Right lobe of liver (tissue), 6 donors: ENCODE results near the gene ARHGAP15. TPM values are rescaled to one million over a fixed set of nuclear protein-coding genes. Genes with fewer than 3 reads are reported as not detected.

Source experiments
- ATAC-seq, 4 donors: fragments of 200-7000 bp; cut with Tn5 transposase; one replicate each; pipeline ENCODE4 v1.9.1; 2020; ENCODE audit warnings: mild to moderate bottlenecking in 4 of 4, moderate library complexity in 4 of 4
- DNase-seq, 3 donors: peaks; one replicate each; pipeline ENCODE4 v3.0.0-alpha.2; 2020
- H3K27ac ChIP-seq, 3 donors: fragments of 200-600 bp; one replicate each; pipeline ENCODE4 v1.8.0; 2022
- H3K27me3 ChIP-seq, 2 donors: fragments of 200-600 bp; one replicate each; pipeline ENCODE4 v1.8.0; 2022
- H3K36me3 ChIP-seq, 4 donors: fragments of 200-600 bp; sonication (generic) in 1 of 4; one replicate each; pipeline versions ENCODE4 v1.5.1 to v1.8.0; 2017 to 2022; ENCODE audit warnings: control low read depth in 1 of 4
- H3K4me1 ChIP-seq, 4 donors: fragments of 200-600 bp; sonication (generic) in 1 of 4; one replicate each; pipeline versions ENCODE4 v1.5.1 to v1.8.0; 2017 to 2022; ENCODE audit warnings: control low read depth in 1 of 4
- H3K4me3 ChIP-seq, 3 donors: fragments of 200-600 bp; one replicate each; pipeline ENCODE4 v1.8.0; 2022
- H3K9me3 ChIP-seq, 4 donors: fragments of 200-600 bp; sonication (generic) in 1 of 4; one replicate each; pipeline versions ENCODE4 v1.5.1 to v1.8.0; 2017 to 2022; ENCODE audit warnings: control low read depth in 1 of 4
- POLR2A ChIP-seq: fragments of 450-650 bp; IDR thresholded peaks from one replicate; pipeline ENCODE4 v1.6.1; 2017; ENCODE audit warnings: antibody characterized with exemption, mild to moderate bottlenecking
- WGBS: methylation state at CpG from one replicate; pipeline ENCODE4 v1.1.6; 2018; ENCODE audit warnings: low coverage, low lambda C conversion rate; ENCODE audit not compliant: insufficient coverage; ENCODE audit errors: missing lambda C conversion rate; 5-methylcytosine and 5-hydroxymethylcytosine counted together
- intact Hi-C, 2 donors: fragments of 100-400 bp; cut with DNase I; formaldehyde crosslinking; loops; one replicate each; pipeline versions ENCODE4 v1.11.2 to v1.14.1; 2022
- total RNA-seq, 6 experiments: library from RNA; depleted of rRNA in 2 of 6; stranded (reverse); fragments of >200 nt in 2 of 6; fragmentation: NEBNext Ultra II Directional in 3 of 6; extraction: Animal tissue kit (Norgen Biotek cat#: 25700) in 3 of 6; gene quantifications; one replicate each; pipeline versions ENCODE4 v1.1.0 to v1.2.4, GENCODE V29; 2016 to 2023
- TF ChIP-seq, protein P1 (sequence below), 4 donors: fragments of 200-600 bp in 3 of 4; fragments of 450-650 bp in 1 of 4; IDR thresholded peaks; one replicate each; pipeline versions ENCODE4 v1.5.1 to v1.8.0; 2016 to 2022; ENCODE audit warnings: antibody characterized with exemption in 4 of 4, mild to moderate bottlenecking in 2 of 4
- donor health status: DM: no; HTN: yes; CAD: no.
- donor health status: DM: no; HTN: no; CAD: no.
- donor health status: DM: no; HTN: no; CAD: no.
- donor health status: DM: no; HTN: yes; CAD: no.
- donor health status: DM: no; HTN: yes; CAD: no.

ARHGAP15 gene
- total RNA-seq, 6 experiments from 2014 or later = 3.3 to 8.2 (median 6.6) TPM

DNA sequence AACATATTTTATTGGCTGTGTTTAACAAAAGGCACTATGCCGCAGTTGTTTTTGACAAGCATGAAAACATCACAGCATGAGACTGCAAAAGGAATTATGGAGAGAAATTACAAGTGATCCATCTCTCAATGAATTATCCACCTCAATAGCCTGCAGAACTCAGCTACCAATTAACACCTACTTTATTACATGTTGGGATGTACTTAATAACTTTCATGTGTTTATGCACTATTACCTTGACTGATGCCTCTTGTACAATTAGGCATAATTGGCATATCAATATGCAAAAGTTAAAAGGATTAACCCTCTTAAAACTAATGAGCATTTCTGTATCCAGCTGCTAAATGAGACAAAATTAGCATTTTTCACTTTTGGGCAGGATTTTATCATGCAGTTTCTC is 27.8 kb downstream of the ARHGAP15 start:
- H3K27ac ChIP-seq = no peak overlapping the region
- DNase-seq (no peak), ATAC-seq (no peak)
- H3K36me3 ChIP-seq = no peaks in the 10 kb centered on the region
- WGBS = 89% methylated on average over 1 of the region's 1 CpG
- intact Hi-C loops = no loop called here
- no peak overlapping the region for H3K4me3 ChIP-seq
- no peaks in the 10 kb centered on the region for H3K9me3 ChIP-seq
- TF ChIP-seq, protein P1, sequence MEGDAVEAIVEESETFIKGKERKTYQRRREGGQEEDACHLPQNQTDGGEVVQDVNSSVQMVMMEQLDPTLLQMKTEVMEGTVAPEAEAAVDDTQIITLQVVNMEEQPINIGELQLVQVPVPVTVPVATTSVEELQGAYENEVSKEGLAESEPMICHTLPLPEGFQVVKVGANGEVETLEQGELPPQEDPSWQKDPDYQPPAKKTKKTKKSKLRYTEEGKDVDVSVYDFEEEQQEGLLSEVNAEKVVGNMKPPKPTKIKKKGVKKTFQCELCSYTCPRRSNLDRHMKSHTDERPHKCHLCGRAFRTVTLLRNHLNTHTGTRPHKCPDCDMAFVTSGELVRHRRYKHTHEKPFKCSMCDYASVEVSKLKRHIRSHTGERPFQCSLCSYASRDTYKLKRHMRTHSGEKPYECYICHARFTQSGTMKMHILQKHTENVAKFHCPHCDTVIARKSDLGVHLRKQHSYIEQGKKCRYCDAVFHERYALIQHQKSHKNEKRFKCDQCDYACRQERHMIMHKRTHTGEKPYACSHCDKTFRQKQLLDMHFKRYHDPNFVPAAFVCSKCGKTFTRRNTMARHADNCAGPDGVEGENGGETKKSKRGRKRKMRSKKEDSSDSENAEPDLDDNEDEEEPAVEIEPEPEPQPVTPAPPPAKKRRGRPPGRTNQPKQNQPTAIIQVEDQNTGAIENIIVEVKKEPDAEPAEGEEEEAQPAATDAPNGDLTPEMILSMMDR (IDR thresholded peaks at IDR 0.05) = no peak
- no peak for TF ChIP-seq POLR2A
- no peaks in the 10 kb centered on the region for H3K4me1 ChIP-seq
- no peaks in the 10 kb centered on the region for H3K27me3 ChIP-seq

DNA sequence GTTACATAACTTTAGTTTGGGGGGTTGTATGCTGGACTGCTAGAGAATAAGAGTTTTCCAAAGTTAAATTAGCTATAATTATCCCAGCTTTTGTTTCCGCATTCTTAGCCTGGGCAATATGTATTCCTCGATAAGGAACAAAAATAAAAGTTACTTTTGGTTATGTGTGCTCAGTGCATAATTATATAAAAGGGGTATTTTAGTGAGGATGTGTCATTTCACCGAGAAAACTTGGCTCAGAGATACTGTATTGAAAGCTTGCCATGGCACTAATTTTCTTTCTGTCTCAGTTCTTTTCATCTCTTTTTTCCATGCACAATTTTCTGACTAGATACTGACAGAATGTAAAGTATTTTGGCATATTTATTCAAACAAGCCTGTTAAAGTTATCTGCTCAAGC is 28.2 kb downstream of the ARHGAP15 start:
- Histone ChIP-seq H3K4me1 (peaks cover 0 to 4% (median 0%) of the 10 kb centered on the region in 4 donors), H3K27ac (no peak overlapping the region)

DNA sequence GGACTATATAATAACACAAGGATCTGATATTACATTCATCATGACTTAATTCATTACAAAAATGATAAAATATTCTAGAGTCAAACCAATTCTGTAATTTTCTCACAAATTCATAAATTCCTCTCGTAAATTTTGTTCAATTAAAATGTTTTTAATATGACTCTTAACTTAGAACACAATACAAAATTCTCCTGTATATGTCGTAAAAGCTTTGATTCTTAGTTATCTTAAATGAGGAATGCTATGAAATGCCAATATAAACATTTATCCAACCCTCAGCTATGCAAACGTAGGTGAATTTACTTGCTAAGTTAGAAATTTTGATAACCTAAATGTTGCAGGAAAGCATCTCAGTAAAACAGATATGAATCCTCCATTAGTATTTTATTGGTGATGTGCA is 28.9 kb downstream of the ARHGAP15 start:
- TF ChIP-seq, protein P1 (IDR thresholded peaks at IDR 0.05) = no peak
- no peak for TF ChIP-seq POLR2A
- intact Hi-C loops = no loop called here
- Histone ChIP-seq H3K4me3 (no peak overlapping the region), H3K4me1 (peaks cover 0 to 7% (median 0%) of the 10 kb centered on the region in 4 donors), H3K27me3 (no peaks in the 10 kb centered on the region), H3K9me3 (no peaks in the 10 kb centered on the region), H3K27ac (no peak overlapping the region), H3K36me3 (no peaks in the 10 kb centered on the region)
- 38% methylated on average over 3 of the region's 3 CpGs for WGBS
- no peak for DNase-seq
- no peak for ATAC-seq

More for the DNA sequence above, 28.2 kb downstream of the ARHGAP15 start:
- WGBS = 62% methylated on average over 3 of the region's 3 CpGs
- Histone ChIP-seq H3K4me3 (no peak overlapping the region), H3K9me3 (no peaks in the 10 kb centered on the region), H3K27me3 (no peaks in the 10 kb centered on the region), H3K36me3 (no peaks in the 10 kb centered on the region)
- ATAC-seq = no peak
- DNase-seq = no peak
- intact Hi-C loops = no loop called here
- TF ChIP-seq POLR2A = no peak
- TF ChIP-seq, protein P1 (IDR thresholded peaks at IDR 0.05) = no peak

DNA sequence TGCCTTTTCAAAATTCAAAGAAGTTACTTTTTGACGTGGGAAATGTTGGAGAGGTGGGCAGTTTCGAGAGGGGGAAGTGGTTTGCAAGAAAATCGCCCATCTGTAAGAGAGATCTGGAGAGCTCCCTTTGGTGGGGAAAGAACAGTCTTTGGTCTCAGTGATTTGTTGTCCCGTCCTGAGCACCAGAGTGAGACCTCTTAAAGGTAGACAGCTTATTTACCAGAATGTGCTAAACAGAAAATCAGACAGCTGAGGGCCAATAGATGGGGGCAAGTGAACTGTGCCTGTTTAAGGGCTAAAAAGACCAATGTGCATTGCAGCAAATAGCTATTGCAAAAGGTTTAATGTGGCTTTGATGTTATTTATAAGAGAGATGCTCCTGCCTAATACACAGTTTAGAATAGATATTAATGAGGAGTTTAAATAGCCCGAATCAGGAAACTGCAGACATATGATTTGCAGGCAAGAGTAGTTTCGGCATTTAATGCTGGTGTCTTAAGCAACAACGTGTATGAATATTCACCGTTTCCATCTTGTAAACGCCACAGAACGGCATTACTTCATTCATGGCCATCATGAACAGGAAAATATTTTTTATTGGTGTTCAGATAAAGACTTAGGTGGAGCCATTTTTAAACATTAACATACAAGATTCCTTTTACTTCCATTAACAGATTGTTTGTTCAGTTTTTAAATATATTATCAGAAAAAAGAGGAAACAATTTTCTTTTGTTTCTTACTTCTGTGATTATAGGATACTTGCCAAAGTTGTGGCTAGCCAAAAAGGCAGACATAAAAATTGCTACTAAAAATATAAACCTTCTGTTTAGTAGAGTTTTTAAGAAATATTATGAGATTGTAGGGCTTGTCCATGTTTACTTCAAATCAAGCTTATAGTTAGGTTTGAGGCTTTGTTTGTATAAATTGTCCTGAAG is 29.6 kb downstream of the ARHGAP15 start:
- 46% methylated on average over 10 of the region's 10 CpGs for WGBS
- no peak overlapping the region for H3K27ac ChIP-seq
- H3K27me3 ChIP-seq = no peaks in the 10 kb centered on the region
- DNase-seq (no peak), ATAC-seq (no peak)
- peaks cover 0 to 7% (median 0%) of the 10 kb centered on the region in 4 donors for H3K4me1 ChIP-seq
- no peaks in the 10 kb centered on the region for H3K9me3 ChIP-seq
- no peaks in the 10 kb centered on the region for H3K36me3 ChIP-seq
- H3K4me3 ChIP-seq = no peak overlapping the region
- no peak for TF ChIP-seq POLR2A
- TF ChIP-seq, protein P1 (IDR thresholded peaks at IDR 0.05) = no peak
- intact Hi-C loops = no loop called here
